Measurements from ENCODE around the gene TST. TPM values are rescaled to one million over a fixed set of nuclear protein-coding genes. Genes with fewer than 3 reads are reported as not detected.

The TST gene
- total RNA-seq, 1 experiment from 2014 or later = 52.2 TPM

- no peak overlapping the region for H3K27ac Mint-ChIP-seq (ENCODE audit: unreplicated experiment)
- no peaks in the 10 kb centered on the region for H3K9me3 Mint-ChIP-seq (ENCODE audit: low read depth, unreplicated experiment)
- CTCF ChIA-PET = no interaction called here
- H3K27me3 Mint-ChIP-seq (ENCODE audit: unreplicated experiment) = peaks cover 20% of the 10 kb centered on the region
- no TSS peak for BruUV-seq (replicated peaks)
- intact Hi-C loops (cut with micrococcal nuclease; ENCODE audit: unreplicated experiment) = no loop called here
- H3K36me3 Mint-ChIP-seq (ENCODE audit: insufficient read depth, unreplicated experiment) = no peaks in the 10 kb centered on the region
- H3K4me1 Mint-ChIP-seq (ENCODE audit: low read depth, unreplicated experiment) = peaks cover 30% of the 10 kb centered on the region
- no peak overlapping the region for H3K4me3 Mint-ChIP-seq (ENCODE audit: low read depth, unreplicated experiment)
- no peak for DNase-seq
- TF ChIP-seq, protein P1, sequence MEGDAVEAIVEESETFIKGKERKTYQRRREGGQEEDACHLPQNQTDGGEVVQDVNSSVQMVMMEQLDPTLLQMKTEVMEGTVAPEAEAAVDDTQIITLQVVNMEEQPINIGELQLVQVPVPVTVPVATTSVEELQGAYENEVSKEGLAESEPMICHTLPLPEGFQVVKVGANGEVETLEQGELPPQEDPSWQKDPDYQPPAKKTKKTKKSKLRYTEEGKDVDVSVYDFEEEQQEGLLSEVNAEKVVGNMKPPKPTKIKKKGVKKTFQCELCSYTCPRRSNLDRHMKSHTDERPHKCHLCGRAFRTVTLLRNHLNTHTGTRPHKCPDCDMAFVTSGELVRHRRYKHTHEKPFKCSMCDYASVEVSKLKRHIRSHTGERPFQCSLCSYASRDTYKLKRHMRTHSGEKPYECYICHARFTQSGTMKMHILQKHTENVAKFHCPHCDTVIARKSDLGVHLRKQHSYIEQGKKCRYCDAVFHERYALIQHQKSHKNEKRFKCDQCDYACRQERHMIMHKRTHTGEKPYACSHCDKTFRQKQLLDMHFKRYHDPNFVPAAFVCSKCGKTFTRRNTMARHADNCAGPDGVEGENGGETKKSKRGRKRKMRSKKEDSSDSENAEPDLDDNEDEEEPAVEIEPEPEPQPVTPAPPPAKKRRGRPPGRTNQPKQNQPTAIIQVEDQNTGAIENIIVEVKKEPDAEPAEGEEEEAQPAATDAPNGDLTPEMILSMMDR (IDR thresholded peaks at IDR 0.05; ENCODE audit: unreplicated experiment) = no peak
Observed at GRCh38 chr22:37062376-37062675, 43.1 kb upstream of the TST start.

DNA sequence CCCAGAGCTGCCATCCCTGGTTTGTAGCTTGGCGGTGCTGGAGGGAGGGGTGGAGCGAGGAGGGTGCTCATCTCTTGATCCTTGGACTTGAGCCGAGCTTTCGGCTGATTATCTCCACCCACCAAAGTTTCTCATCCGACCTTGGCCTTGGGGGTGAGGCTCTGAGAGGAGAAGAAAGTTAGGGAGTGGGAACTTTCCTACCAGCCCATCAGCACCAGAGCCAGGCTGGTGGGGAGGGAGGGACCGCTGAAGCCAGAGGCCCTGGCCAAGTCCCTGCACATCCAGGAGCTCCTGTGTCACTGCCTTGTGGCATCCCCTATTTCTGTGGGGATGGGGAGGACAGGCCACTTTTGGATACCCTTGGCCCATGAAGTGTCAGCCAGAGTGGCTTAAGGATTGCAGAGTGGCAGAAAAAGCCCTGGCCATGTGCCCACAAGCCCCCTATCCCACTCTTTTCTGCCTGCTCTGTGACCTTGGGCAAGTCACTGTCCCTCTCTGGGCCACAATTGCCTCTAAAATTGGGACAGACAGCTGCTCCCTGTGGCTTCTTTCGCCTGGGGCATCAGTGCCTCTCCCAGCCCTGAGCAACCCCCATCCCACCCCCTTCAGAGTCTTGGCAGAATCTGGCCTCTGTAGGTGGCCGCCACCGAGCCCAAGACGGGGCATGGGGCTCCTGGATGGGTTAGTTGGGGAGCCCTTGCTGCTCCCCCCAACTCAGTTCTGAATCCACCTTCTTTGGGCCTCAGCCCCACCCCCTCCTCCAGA, 42.5 kb upstream of the TST start:
- intact Hi-C loops (cut with micrococcal nuclease; ENCODE audit: unreplicated experiment) = no loop called here
- CTCF ChIA-PET = no interaction called here
- peaks cover 15% of the 10 kb centered on the region for H3K27me3 Mint-ChIP-seq (ENCODE audit: unreplicated experiment)
- H3K27ac Mint-ChIP-seq (ENCODE audit: unreplicated experiment) = no peak overlapping the region
- no peaks in the 10 kb centered on the region for H3K36me3 Mint-ChIP-seq (ENCODE audit: insufficient read depth, unreplicated experiment)
- no peak for DNase-seq
- TF ChIP-seq, protein P1 (IDR thresholded peaks at IDR 0.05; ENCODE audit: unreplicated experiment) = no peak
- peaks cover 30% of the 10 kb centered on the region for H3K4me1 Mint-ChIP-seq (ENCODE audit: low read depth, unreplicated experiment)
- H3K4me3 Mint-ChIP-seq (ENCODE audit: low read depth, unreplicated experiment) = no peak overlapping the region
- BruUV-seq (replicated peaks) = no TSS peak
- no peaks in the 10 kb centered on the region for H3K9me3 Mint-ChIP-seq (ENCODE audit: low read depth, unreplicated experiment)

- Mint-ChIP-seq H3K9me3 (ENCODE audit: low read depth, unreplicated experiment) (no peaks in the 10 kb centered on the region), H3K4me1 (ENCODE audit: low read depth, unreplicated experiment) (peaks cover 30% of the 10 kb centered on the region), H3K36me3 (ENCODE audit: insufficient read depth, unreplicated experiment) (no peaks in the 10 kb centered on the region), H3K27me3 (ENCODE audit: unreplicated experiment) (peaks cover 10% of the 10 kb centered on the region), H3K27ac (ENCODE audit: unreplicated experiment) (no peak overlapping the region), H3K4me3 (ENCODE audit: low read depth, unreplicated experiment) (no peak overlapping the region)
- intact Hi-C loops (cut with micrococcal nuclease; ENCODE audit: unreplicated experiment) = no loop called here
- no peak for DNase-seq
- TF ChIP-seq, protein P1 (IDR thresholded peaks at IDR 0.05; ENCODE audit: unreplicated experiment) = no peak
- BruUV-seq (replicated peaks) = no TSS peak
- CTCF ChIA-PET = no interaction called here
Observed at GRCh38 chr22:37060801-37061610, 41.8 kb upstream of the TST start.

GRCh38 chr22:37059876-37060449, 40.7 kb upstream of the TST start:
- CTCF ChIA-PET = no interaction called here
- no TSS peak for BruUV-seq (replicated peaks)
- Mint-ChIP-seq H3K36me3 (ENCODE audit: insufficient read depth, unreplicated experiment) (no peaks in the 10 kb centered on the region), H3K27me3 (ENCODE audit: unreplicated experiment) (peaks cover 8% of the 10 kb centered on the region), H3K4me1 (ENCODE audit: low read depth, unreplicated experiment) (peaks cover 25% of the 10 kb centered on the region), H3K4me3 (ENCODE audit: low read depth, unreplicated experiment) (no peak overlapping the region), H3K9me3 (ENCODE audit: low read depth, unreplicated experiment) (no peaks in the 10 kb centered on the region), H3K27ac (ENCODE audit: unreplicated experiment) (no peak overlapping the region)
- intact Hi-C loops (cut with micrococcal nuclease; ENCODE audit: unreplicated experiment) = no loop called here
- no peak for DNase-seq
- TF ChIP-seq, protein P1 (IDR thresholded peaks at IDR 0.05; ENCODE audit: unreplicated experiment) = no peak

Measured in Calu3 (cell line).